ENCODE data around the gene PPIE. TPM values are rescaled to one million over a fixed set of nuclear protein-coding genes. Genes with fewer than 3 reads are reported as not detected.
"Not testable (repeated sequence)": the region's sequence is repeated elsewhere in the genome, so short reads cannot be mapped to it uniquely, and the experiment has no call there.

Gene PPIE
- total RNA-seq, 3 donors from 2014 or later (not counting 1 experiment from before 2014, with no cell fraction given): 44.3 to 62.8 (median 59.8) TPM

DNA sequence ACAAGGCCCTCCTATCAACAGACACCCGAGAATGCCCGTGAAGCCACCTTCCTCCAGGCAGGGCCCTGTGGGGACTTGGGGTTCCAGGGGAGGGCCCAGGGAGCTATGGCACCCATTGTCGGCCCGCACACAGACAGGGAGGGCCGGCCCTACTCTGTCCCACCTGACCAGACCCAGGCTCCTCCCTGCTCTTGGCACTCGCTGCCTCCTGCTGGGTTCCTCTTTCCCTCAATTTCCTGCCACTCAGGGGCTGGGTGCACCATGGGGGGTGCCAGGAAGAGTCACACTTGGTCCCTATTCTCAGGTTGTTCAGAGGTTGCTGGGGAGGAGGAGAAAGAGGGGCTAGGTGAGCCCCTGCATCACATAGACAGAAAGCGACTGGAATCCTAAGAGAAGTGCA lies 40.5 kb downstream of the PPIE start:
- no peaks in the 10 kb centered on the region for H3K27me3 Mint-ChIP-seq (ENCODE audit: low read depth in 2 of 2)
- H3K27ac ChIP-seq (ENCODE audit: low read length): no peak overlapping the region
- H3K9me3 ChIP-seq (ENCODE audit: control insufficient read depth, insufficient read depth, low read length): no peaks in the 10 kb centered on the region
- no peaks in the 10 kb centered on the region for H3K36me3 Mint-ChIP-seq
- DNase-seq (no peak), ATAC-seq (no peak)
- H3K4me1 ChIP-seq (ENCODE audit: control insufficient read depth, insufficient read depth, low read length): peaks cover 16% of the 10 kb centered on the region
- peak overlapping the region in 1 of 2 donors; percentile 35 for H3K27ac Mint-ChIP-seq
- H3K4me3 Mint-ChIP-seq: no peak overlapping the region
- intact Hi-C loops (cut with micrococcal nuclease): no loop called here
- no peaks in the 10 kb centered on the region for H3K36me3 ChIP-seq (ENCODE audit: control insufficient read depth, insufficient read depth, low read length)
- H3K9me3 Mint-ChIP-seq: no peaks in the 10 kb centered on the region
- 62% methylated on average over 5 of the region's 7 CpGs for WGBS (ENCODE audit: insufficient coverage)
- H3K27me3 ChIP-seq (ENCODE audit: control insufficient read depth, insufficient read depth, low read length): no peaks in the 10 kb centered on the region
- H3K4me1 Mint-ChIP-seq: peaks cover 5 to 18% of the 10 kb centered on the region in 2 donors
- no peak for TF ChIP-seq CTCF (IDR thresholded peaks at IDR 0.05)
- no peak overlapping the region for H3K4me3 ChIP-seq (ENCODE audit: low read length)

DNA sequence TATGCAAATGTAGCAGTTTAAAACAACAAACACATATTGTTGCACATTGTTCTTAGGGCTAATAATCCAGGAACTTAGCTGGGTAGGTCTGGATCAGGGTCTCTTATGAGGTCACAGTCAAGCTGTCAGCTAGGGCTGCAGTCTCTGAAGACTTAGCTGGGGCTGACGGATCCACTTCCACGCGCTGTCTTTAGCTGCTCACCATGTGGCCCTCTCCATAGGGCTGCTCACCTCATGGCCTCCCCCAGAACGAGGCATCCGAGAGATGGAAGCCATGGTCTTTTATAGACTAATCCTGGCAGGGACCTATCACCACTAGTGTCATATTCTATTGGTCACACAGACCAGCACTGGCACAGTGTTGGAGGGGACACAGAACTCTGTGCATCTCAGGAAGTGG lies 41.1 kb downstream of the PPIE start:
- H3K36me3 ChIP-seq (ENCODE audit: control insufficient read depth, insufficient read depth, low read length): no peaks in the 10 kb centered on the region
- H3K27ac ChIP-seq (ENCODE audit: low read length): no peak overlapping the region
- WGBS (ENCODE audit: insufficient coverage): 95% methylated on average over 5 of the region's 5 CpGs
- no peak overlapping the region for H3K4me3 Mint-ChIP-seq
- H3K4me3 ChIP-seq (ENCODE audit: low read length): no peak overlapping the region
- ATAC-seq: no peak
- H3K9me3 Mint-ChIP-seq: no peaks in the 10 kb centered on the region
- no peak for TF ChIP-seq CTCF (IDR thresholded peaks at IDR 0.05)
- H3K27me3 ChIP-seq (ENCODE audit: control insufficient read depth, insufficient read depth, low read length): no peaks in the 10 kb centered on the region
- H3K4me1 ChIP-seq (ENCODE audit: control insufficient read depth, insufficient read depth, low read length): peaks cover 16% of the 10 kb centered on the region
- H3K27me3 Mint-ChIP-seq (ENCODE audit: low read depth in 2 of 2): no peaks in the 10 kb centered on the region
- intact Hi-C loops (cut with micrococcal nuclease): no loop called here
- no peaks in the 10 kb centered on the region for H3K36me3 Mint-ChIP-seq
- no peak for DNase-seq
- no peaks in the 10 kb centered on the region for H3K9me3 ChIP-seq (ENCODE audit: control insufficient read depth, insufficient read depth, low read length)
- no peak overlapping the region for H3K27ac Mint-ChIP-seq
- peaks cover 5 to 18% of the 10 kb centered on the region in 2 donors for H3K4me1 Mint-ChIP-seq

DNA sequence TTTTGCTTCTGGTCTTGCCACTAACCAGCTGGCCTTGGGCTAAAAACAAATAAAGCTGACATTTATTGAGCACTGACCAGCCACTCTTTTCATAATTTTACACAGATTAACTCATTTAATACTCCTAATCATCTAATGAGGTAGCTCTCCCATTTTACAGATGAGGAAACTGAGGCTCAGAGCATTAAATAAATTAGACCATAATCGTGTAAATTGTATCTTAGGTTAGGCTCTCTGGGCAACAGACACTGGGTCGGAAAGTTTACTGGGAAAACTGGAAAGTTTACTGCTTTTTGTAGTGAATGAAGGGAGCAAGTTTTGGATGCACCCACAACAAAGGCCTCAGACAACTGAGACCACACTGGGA lies 42.6 kb downstream of the PPIE start:
- peaks cover 2% of the 10 kb centered on the region for H3K4me1 ChIP-seq (ENCODE audit: control insufficient read depth, insufficient read depth, low read length)
- no peaks in the 10 kb centered on the region for H3K36me3 ChIP-seq (ENCODE audit: control insufficient read depth, insufficient read depth, low read length)
- no peaks in the 10 kb centered on the region for H3K27me3 ChIP-seq (ENCODE audit: control insufficient read depth, insufficient read depth, low read length)
- Mint-ChIP-seq H3K27ac (no peak overlapping the region), H3K27me3 (ENCODE audit: low read depth in 2 of 2) (no peaks in the 10 kb centered on the region), H3K4me1 (peaks cover 2 to 7% of the 10 kb centered on the region in 2 donors), H3K9me3 (no peaks in the 10 kb centered on the region), H3K4me3 (no peak overlapping the region), H3K36me3 (no peaks in the 10 kb centered on the region)
- no peak for DNase-seq
- H3K27ac ChIP-seq (ENCODE audit: low read length): no peak overlapping the region
- 94% methylated on average over 2 of the region's 2 CpGs for WGBS (ENCODE audit: insufficient coverage)
- intact Hi-C loops (cut with micrococcal nuclease): no loop called here
- ATAC-seq: no peak
- TF ChIP-seq CTCF (IDR thresholded peaks at IDR 0.05): no peak
- H3K9me3 ChIP-seq (ENCODE audit: control insufficient read depth, insufficient read depth, low read length): no peaks in the 10 kb centered on the region
- no peak overlapping the region for H3K4me3 ChIP-seq (ENCODE audit: low read length)

- H3K36me3 Mint-ChIP-seq: no peaks in the 10 kb centered on the region
- no peaks in the 10 kb centered on the region for H3K27me3 Mint-ChIP-seq (ENCODE audit: low read depth in 2 of 2)
- Histone ChIP-seq H3K27me3 (ENCODE audit: control insufficient read depth, insufficient read depth, low read length) (no peaks in the 10 kb centered on the region), H3K36me3 (ENCODE audit: control insufficient read depth, insufficient read depth, low read length) (no peaks in the 10 kb centered on the region), H3K9me3 (ENCODE audit: control insufficient read depth, insufficient read depth, low read length) (no peaks in the 10 kb centered on the region), H3K27ac (ENCODE audit: low read length) (no peak overlapping the region), H3K4me3 (ENCODE audit: low read length) (no peak overlapping the region), H3K4me1 (ENCODE audit: control insufficient read depth, insufficient read depth, low read length) (no peaks in the 10 kb centered on the region)
- intact Hi-C loops (cut with micrococcal nuclease): no loop called here
- H3K4me1 Mint-ChIP-seq: peaks cover 0 to 8% of the 10 kb centered on the region in 2 donors
- WGBS (ENCODE audit: insufficient coverage): 87% methylated on average over 5 of the region's 6 CpGs
- H3K9me3 Mint-ChIP-seq: no peaks in the 10 kb centered on the region
- DNase-seq (no peak), ATAC-seq (no peak)
- no peak for TF ChIP-seq CTCF (IDR thresholded peaks at IDR 0.05)
- no peak overlapping the region for H3K4me3 Mint-ChIP-seq
- no peak overlapping the region for H3K27ac Mint-ChIP-seq
Measured at GRCh38 chr1:39782103-39782502, 43.4 kb downstream of the PPIE start.

DNA sequence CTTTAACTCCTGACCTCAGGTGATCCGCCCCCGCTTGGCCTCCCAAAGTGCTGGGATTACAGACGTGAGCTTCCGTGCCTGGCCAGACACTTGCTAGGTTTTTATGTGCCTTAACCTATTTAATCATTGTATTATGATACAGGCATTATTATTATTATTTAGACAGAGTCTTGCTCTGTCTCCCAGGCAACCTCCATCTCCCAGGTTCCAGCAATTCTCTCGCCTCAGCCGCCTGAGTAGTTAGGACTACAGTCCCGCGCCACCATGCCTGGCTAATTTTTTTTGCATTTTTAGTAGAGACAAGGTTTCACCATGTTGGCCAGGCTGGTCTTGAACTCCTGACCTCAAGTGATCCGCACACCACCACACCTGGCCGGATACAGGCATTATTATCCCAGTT lies 44.0 kb downstream of the PPIE start:
- H3K9me3 ChIP-seq (ENCODE audit: control insufficient read depth, insufficient read depth, low read length); H3K9me3 Mint-ChIP-seq; H3K4me3 Mint-ChIP-seq; H3K27me3 ChIP-seq (ENCODE audit: control insufficient read depth, insufficient read depth, low read length); H3K36me3 Mint-ChIP-seq; ATAC-seq; DNase-seq; intact Hi-C loops (cut with micrococcal nuclease); H3K4me3 ChIP-seq (ENCODE audit: low read length); H3K27ac Mint-ChIP-seq; H3K27me3 Mint-ChIP-seq (ENCODE audit: low read depth in 2 of 2); H3K27ac ChIP-seq (ENCODE audit: low read length); H3K4me1 ChIP-seq (ENCODE audit: control insufficient read depth, insufficient read depth, low read length); H3K36me3 ChIP-seq (ENCODE audit: control insufficient read depth, insufficient read depth, low read length): not testable (repeated sequence)
- 96% methylated on average over 6 of the region's 10 CpGs for WGBS (ENCODE audit: insufficient coverage)
- H3K4me1 Mint-ChIP-seq: peaks cover 0 to 12% of the 10 kb centered on the region in 2 donors

Measured in natural killer cell (primary cell).